NCI-H2171 (cell line): Measurements from ENCODE around the gene TASP1.
"Not testable (repeated sequence)": the region's sequence is repeated elsewhere in the genome, so short reads cannot be mapped to it uniquely, and the experiment has no call there.

Experiments
- DNase-seq: peaks from one replicate; lab custom pipeline; 2025; lab: John Stamatoyannopoulos, UW

TASP1 gene

DNA sequence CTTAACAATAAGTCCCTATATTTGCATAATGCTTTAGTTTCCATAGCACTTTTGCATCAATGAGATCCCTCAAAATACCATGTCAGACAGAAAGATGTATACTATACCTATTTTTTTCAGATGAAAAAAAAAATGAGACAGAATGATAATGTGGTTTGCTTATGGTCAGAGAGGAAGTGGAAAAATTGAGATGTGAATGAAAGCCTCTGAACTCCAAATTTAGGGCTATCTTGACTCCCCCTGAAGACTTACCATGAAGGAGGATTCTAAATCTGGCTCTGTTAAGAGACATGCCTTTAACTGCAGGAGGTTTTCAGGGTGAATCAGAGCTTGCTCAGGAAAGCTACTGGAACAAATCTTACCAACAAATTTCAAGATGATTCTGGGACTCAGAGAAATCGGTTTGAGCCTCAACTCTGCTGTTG lies 241.4 kb downstream of the TASP1 start:
- DNase-seq: no peak

DNA sequence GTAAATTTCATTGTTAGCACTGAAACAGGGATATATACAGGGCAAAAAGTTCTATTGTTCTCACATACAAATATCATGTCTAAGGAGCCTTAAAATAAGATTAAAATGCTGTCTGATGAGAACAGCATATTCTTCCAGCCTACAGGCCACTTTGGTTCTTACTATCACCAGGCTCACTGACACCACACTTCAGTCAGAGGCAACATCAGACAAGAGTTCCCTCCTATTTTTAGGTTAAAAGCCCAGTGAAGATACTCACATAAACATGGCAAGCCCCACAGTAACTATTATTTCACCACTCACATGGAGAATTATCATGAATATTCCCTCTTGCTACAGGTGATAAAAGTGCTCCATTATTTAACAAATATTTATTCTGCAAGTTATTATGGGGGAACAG lies 241.9 kb downstream of the TASP1 start:
- DNase-seq: no peak

DNA sequence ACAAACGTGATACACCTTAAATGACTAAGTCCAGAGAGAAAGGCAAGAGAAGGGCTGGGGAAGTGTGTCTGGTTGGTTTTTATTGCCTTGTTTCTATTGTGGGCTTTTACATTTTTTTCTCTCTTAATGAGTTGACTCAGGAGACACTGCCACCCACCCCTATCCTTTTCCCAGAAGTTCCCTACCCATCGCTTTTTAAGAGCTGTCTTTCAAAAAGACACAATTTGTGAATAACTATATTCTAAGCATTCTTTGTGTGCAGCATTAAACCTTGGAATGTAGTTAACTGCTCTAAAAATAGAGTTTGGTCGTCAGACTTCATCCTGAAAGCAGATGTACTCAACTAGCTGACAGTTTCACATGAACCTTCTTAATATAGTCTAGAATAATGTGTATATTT lies 242.7 kb downstream of the TASP1 start:
- no peak for DNase-seq

- DNase-seq: no peak
Observed at GRCh38 chr20:13395232-13395631, 243.5 kb downstream of the TASP1 start.

DNA sequence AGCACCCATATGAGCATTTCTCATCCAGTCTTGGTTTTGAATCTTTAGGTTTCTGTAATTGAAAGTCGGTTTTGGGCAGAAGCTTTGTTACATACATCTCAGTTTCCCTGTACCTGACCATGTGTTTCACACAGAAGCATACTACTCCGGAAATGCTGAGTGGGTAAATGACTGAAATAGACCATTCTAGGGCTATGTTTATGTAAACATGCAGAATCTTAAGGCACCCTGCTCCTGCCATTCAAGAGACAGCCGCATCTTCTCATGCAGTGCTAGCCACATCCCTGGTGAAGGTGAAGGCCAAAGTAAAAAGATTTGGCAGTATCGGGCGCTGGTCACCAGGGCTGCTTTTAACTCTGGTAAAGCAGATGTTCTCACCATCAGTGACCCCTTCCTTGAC lies 246.3 kb downstream of the TASP1 start:
- DNase-seq: no peak

DNA sequence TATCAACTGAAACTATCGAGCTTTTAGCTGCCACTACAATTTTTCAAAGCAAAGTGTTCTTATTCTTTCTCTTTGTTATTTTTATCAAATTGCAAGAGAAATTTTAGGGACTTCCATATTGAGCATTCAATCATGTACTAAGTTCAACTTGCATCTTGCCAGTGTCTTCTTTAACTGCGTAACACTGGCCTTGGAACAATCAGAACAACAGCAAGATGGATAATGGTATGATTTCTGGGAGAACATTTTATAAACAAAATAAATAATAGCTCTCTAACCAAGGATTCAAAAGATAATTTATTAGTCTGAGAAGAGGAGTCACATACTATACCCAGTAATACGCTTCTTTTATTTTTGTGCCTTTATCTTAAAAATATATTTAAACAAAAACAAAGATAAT lies 249.6 kb downstream of the TASP1 start:
- DNase-seq: no peak

GRCh38 chr20:13384132-13384531 lies 254.6 kb downstream of the TASP1 start:
- DNase-seq: no peak

GRCh38 chr20:13382786-13383185 lies 255.9 kb downstream of the TASP1 start:
- DNase-seq: no peak

- DNase-seq: not testable (repeated sequence)
Observed at GRCh38 chr20:13380497-13381229, 258.1 kb downstream of the TASP1 start.

DNA sequence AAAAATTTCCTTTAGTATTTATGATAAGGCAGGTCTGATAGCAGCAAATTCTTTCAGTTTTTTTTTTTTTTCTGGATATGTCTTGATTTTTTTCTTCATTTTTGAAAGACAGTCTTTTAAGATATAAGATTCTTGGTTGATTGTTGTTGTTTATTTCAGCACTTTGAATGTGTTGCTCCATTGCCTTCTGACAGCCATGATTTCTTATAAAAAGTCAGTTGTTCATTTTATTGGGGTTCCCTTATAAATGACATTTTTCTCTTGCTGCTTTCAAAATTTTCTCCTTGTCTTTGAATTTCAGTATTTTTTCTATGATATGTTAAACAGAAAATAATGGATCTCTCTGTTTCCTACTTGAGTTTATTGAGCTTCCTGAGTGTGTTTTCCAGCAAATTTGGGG lies 265.3 kb downstream of the TASP1 start:
- DNase-seq: no peak

DNA sequence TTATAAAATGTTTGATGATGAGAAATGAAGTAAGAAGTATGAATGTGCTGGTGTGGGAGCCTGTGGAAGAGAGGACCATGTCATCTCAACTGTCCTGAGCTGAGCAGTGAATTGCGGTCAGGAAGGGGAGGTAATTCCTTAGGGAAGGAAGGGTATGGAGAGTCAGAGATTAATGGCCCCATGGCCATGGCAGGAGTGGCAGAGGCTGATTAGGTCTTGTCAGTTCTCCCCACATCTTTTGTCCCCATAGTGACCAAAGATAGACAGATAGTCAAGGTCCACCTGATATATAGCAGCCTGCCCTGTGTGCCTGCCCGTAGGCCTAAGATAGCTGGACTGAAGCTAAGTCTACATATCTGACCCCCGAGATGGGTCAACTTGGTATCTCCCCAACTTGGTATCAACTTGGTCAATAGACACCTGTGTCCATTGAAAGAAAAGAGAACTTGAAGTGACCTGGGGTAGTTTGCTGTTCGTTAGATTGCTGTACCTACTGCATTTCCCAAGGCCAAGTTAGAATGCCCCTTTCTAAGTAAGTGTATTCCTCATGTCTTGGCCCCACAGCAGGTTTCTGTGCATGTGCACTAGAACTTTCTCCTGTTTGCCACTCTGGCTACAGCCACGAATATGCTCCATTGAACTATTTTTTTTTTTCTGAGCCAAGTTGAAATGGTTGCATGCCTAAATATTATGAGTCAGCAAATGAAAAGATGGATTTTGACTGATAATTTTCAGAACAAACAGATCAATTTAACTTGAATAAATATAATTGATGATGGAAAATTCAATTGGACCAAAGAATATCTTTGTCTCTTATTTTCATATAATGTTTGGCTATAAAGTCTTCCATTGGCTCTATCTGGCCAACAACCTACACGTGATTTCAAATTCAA lies 274.2 kb downstream of the TASP1 start:
- no peak for DNase-seq

- no peak for DNase-seq
Observed at GRCh38 chr20:13363473-13363872, 275.3 kb downstream of the TASP1 start.

DNA sequence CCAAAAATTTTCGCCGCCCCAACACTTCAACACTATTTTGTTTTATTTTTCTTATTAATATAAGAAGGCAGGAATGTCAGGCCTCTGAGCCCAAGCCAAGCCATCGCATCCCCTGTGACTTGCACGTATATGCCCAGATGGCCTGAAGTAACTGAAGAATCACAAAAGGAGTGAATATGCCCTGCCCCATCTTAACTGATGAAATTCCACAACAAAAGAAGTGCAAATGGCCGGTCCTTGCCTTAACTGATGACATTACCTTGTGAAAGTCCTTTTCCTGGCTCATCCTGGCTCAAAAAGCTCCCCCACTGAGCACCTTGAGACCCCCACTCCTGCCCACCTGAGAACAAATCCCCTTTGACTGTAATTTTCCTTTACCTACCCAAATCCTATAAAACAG lies 276.6 kb downstream of the TASP1 start:
- DNase-seq: not testable (repeated sequence)

- not testable (repeated sequence) for DNase-seq
Observed at GRCh38 chr20:13358936-13359335, 279.8 kb downstream of the TASP1 start.

DNA sequence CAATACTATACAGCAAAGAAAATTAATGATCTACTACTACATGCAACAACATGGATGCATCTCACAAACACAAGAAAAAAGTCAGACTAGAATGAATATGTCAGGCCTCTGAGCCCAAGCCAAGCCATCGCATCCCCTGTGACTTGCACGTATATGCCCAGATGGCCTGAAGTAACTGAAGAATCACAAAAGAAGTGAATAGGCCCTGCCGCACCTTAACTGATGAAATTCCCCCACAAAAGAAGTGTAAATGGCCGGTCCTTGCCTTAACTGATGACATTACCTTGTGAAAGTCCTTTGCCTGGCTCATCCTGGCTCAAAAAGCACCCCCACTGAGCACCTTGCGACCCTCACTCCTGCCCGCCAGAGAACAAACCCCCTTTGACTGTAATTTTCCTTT lies 280.9 kb downstream of the TASP1 start:
- DNase-seq: not testable (repeated sequence)

GRCh38 chr20:13356591-13356990 lies 282.1 kb downstream of the TASP1 start:
- DNase-seq: no peak

- DNase-seq: no peak
Observed at GRCh38 chr20:13355941-13356486, 282.7 kb downstream of the TASP1 start.

GRCh38 chr20:13355411-13355810 lies 283.3 kb downstream of the TASP1 start:
- DNase-seq: no peak

- no peak for DNase-seq
Observed at GRCh38 chr20:13353261-13353945, 285.3 kb downstream of the TASP1 start.

- DNase-seq: no peak
Observed at GRCh38 chr20:13349235-13349604, 289.5 kb downstream of the TASP1 start.

- no peak for DNase-seq
Observed at GRCh38 chr20:13348311-13349234, 290.2 kb downstream of the TASP1 start.
